Mesendoderm (in vitro differentiated cells): ENCODE measurements around the gene FRG1. TPM values are rescaled to one million over a fixed set of nuclear protein-coding genes. Genes with fewer than 3 reads are reported as not detected.
"Not testable (repeated sequence)": the region's sequence is repeated elsewhere in the genome, so short reads cannot be mapped to it uniquely, and the experiment has no call there.

ENCODE experiments used
- DNase-seq: peaks from one replicate; pipeline ENCODE4 v3.0.0; 2013
- H2AK5ac ChIP-seq: 2 replicates; pipeline ENCODE4 v1.6.1; 2013; ENCODE audit warnings: low read length, inconsistent platforms
- H2BK120ac ChIP-seq: 2 replicates; pipeline ENCODE4 v1.6.1; 2013; ENCODE audit warnings: low read depth, mild to moderate bottlenecking, low read length, moderate library complexity, mixed read lengths
- H2BK15ac ChIP-seq: replicated peaks from 2 replicates; pipeline ENCODE4 v1.6.1; 2013; ENCODE audit warnings: low read depth, mild to moderate bottlenecking, moderate library complexity
- H2BK5ac ChIP-seq: 2 replicates; pipeline ENCODE4 v1.6.1; 2013; ENCODE audit warnings: low read length, inconsistent platforms
- H3K18ac ChIP-seq: 2 replicates; pipeline ENCODE4 v1.6.1; 2013; ENCODE audit warnings: mild to moderate bottlenecking, low read length, mixed read lengths
- H3K23ac ChIP-seq: one replicate; pipeline ENCODE4 v1.6.1; 2013; ENCODE audit warnings: low read length
- H3K27ac ChIP-seq: 2 replicates; pipeline ENCODE4 v1.5.1; 2013; ENCODE audit warnings: low read depth, mild to moderate bottlenecking, inconsistent platforms, low read length, moderate library complexity
- H3K27me3 ChIP-seq: 2 replicates; pipeline ENCODE4 v1.6.1; 2013; ENCODE audit warnings: low read length, control low read depth, mild to moderate bottlenecking, inconsistent platforms; ENCODE audit not compliant: insufficient read depth, poor library complexity
- H3K36me3 ChIP-seq: 2 replicates; pipeline ENCODE4 v1.6.1; 2013; ENCODE audit warnings: low read length, inconsistent platforms; ENCODE audit not compliant: control insufficient read depth, insufficient read depth
- H3K4ac ChIP-seq: one replicate; pipeline ENCODE4 v1.6.1; 2013; ENCODE audit warnings: low read depth, mild to moderate bottlenecking, low read length, moderate library complexity
- H3K4me1 ChIP-seq: 2 replicates; pipeline ENCODE4 v1.6.1; 2013; ENCODE audit warnings: low read depth, low read length, inconsistent platforms; ENCODE audit not compliant: control insufficient read depth
- H3K4me2 ChIP-seq: 2 replicates; pipeline ENCODE4 v1.6.1; 2013; ENCODE audit warnings: low read length
- H3K4me3 ChIP-seq: 2 replicates; pipeline ENCODE4 v1.5.1; 2013; ENCODE audit warnings: mild to moderate bottlenecking, low read length
- H3K56ac ChIP-seq: one replicate; pipeline ENCODE4 v1.6.1; 2013; ENCODE audit warnings: low read length
- H3K79me1 ChIP-seq: 2 replicates; pipeline ENCODE4 v1.6.1; 2013; ENCODE audit warnings: low read length, inconsistent platforms
- H3K79me2 ChIP-seq: 2 replicates; pipeline ENCODE4 v1.6.1; 2013; ENCODE audit warnings: mild to moderate bottlenecking, low read length; ENCODE audit not compliant: control insufficient read depth, insufficient read depth
- H3K9ac ChIP-seq: 2 replicates; pipeline ENCODE4 v1.6.1; 2013; ENCODE audit warnings: low read length, inconsistent platforms
- H4K5ac ChIP-seq: one replicate; pipeline ENCODE4 v1.6.1; 2013; ENCODE audit warnings: low read length
- H4K8ac ChIP-seq: one replicate; pipeline ENCODE4 v1.6.1; 2013; ENCODE audit warnings: low read depth, mild to moderate bottlenecking, control low read depth, low read length, moderate library complexity
- WGBS: extraction: QIAGEN DNeasy Blood & Tissue Kit; methylation state at CpG from one replicate; pipeline ENCODE4 v1.1.7; 2013; ENCODE audit warnings: low lambda C conversion rate, missing lambda C conversion rate; ENCODE audit not compliant: insufficient coverage; ENCODE audit errors: extremely low coverage; 5-methylcytosine and 5-hydroxymethylcytosine counted together
- polyA plus RNA-seq, 2 experiments: library from polyadenylated mRNA; stranded (reverse); fragments of 200-250 nt; gene quantifications; one replicate each; pipeline ENCODE4 v1.2.3, GENCODE V29; 2013

FRG1 gene
- polyA plus RNA-seq (2013, experiment 1 of 2): 95.0 TPM
- polyA plus RNA-seq (2013, experiment 2 of 2): 95.7 TPM

GRCh38 chr4:189940178-189941004 lies at the start of gene FRG1:
FRG1 (plus strand) TSS chr4:189940872; CDS start chr4:189941010, 138 bp downstream.
- Histone ChIP-seq H2BK15ac (no peak within 1 kb of the TSS), H4K5ac (peak within 1 kb of the TSS; percentile 81), H3K4me1 (no peaks in the 10 kb centered on the region), H3K4ac (no peak within 1 kb of the TSS), H3K27ac (peak within 1 kb of the TSS; percentile 43), H3K9ac (peak within 1 kb of the TSS; percentile 83), H3K56ac (peak within 1 kb of the TSS; percentile 97), H3K79me2 (peaks cover 2% of the 10 kb centered on the region), H3K23ac (no peak within 1 kb of the TSS), H2AK5ac (no peak within 1 kb of the TSS), H3K18ac (peak within 1 kb of the TSS; percentile 55), H2BK5ac (no peak within 1 kb of the TSS), H3K36me3 (no peaks in the 10 kb centered on the region), H3K79me1 (no peaks in the 10 kb centered on the region), H3K4me2 (peak within 1 kb of the TSS; percentile 79), H4K8ac (no peak within 1 kb of the TSS), H3K27me3 (no peaks in the 10 kb centered on the region), H3K4me3 (peak within 1 kb of the TSS; percentile 68), H2BK120ac (no peak within 1 kb of the TSS)
- WGBS: no CpG with 5 or more reads among the region's 70 CpGs
- DNase-seq: peak; percentile 95

GRCh38 chr4:189897667-189898066 lies 43.0 kb upstream of the FRG1 start:
- 100% methylated on average over 1 of the region's 3 CpGs for WGBS
- no peak overlapping the region for H2BK120ac ChIP-seq
- no peak for DNase-seq
- H3K79me1 ChIP-seq: no peaks in the 10 kb centered on the region
- H2BK15ac ChIP-seq: no peak overlapping the region
- H3K79me2 ChIP-seq: no peaks in the 10 kb centered on the region
- no peak overlapping the region for H3K4me2 ChIP-seq
- H3K27ac ChIP-seq: no peak overlapping the region
- no peaks in the 10 kb centered on the region for H3K27me3 ChIP-seq
- H3K4me3 ChIP-seq: no peak overlapping the region
- no peak overlapping the region for H3K9ac ChIP-seq
- no peak overlapping the region for H3K4ac ChIP-seq
- H3K36me3 ChIP-seq: no peaks in the 10 kb centered on the region
- no peak overlapping the region for H3K18ac ChIP-seq
- H3K56ac ChIP-seq: no peak overlapping the region
- H3K4me1 ChIP-seq: no peaks in the 10 kb centered on the region
- H2AK5ac ChIP-seq: no peak overlapping the region
- no peak overlapping the region for H3K23ac ChIP-seq
- no peak overlapping the region for H4K8ac ChIP-seq
- H2BK5ac ChIP-seq: no peak overlapping the region
- no peak overlapping the region for H4K5ac ChIP-seq

- not testable (repeated sequence) for H3K4me3 ChIP-seq
These were observed 41.1 kb upstream of the FRG1 start for GRCh38 chr4:189899481-189900015.

GRCh38 chr4:189904420-189905027 lies 36.1 kb upstream of the FRG1 start:
- not testable (repeated sequence) for H3K18ac ChIP-seq, H3K36me3 ChIP-seq, H2BK15ac ChIP-seq, H3K79me1 ChIP-seq, H2AK5ac ChIP-seq, H3K27me3 ChIP-seq, H3K4me1 ChIP-seq, H3K56ac ChIP-seq, H3K23ac ChIP-seq, H3K9ac ChIP-seq, H2BK120ac ChIP-seq, H4K8ac ChIP-seq, H3K27ac ChIP-seq, H2BK5ac ChIP-seq, H3K4me3 ChIP-seq, H4K5ac ChIP-seq, H3K4ac ChIP-seq, H3K79me2 ChIP-seq, H3K4me2 ChIP-seq
- no CpG with 5 or more reads among the region's 6 CpGs for WGBS
- peak; percentile 89 for DNase-seq

More at GRCh38 chr4:189899481-189900015, 41.1 kb upstream of the FRG1 start:
- H4K5ac ChIP-seq, H3K27ac ChIP-seq, H3K4ac ChIP-seq, H3K4me1 ChIP-seq, H3K79me2 ChIP-seq, H2BK15ac ChIP-seq, H3K4me2 ChIP-seq, H3K79me1 ChIP-seq, H3K9ac ChIP-seq, H3K36me3 ChIP-seq, H3K27me3 ChIP-seq, H3K56ac ChIP-seq, H3K23ac ChIP-seq, H3K18ac ChIP-seq, H2BK5ac ChIP-seq, DNase-seq, H4K8ac ChIP-seq, H2AK5ac ChIP-seq, H2BK120ac ChIP-seq: not testable (repeated sequence)
- no CpG with 5 or more reads among the region's 3 CpGs for WGBS

GRCh38 chr4:189912170-189912569 lies 28.5 kb upstream of the FRG1 start:
- DNase-seq: peak; percentile 8
- no peaks in the 10 kb centered on the region for H3K79me2 ChIP-seq
- no peak overlapping the region for H2AK5ac ChIP-seq
- no peaks in the 10 kb centered on the region for H3K4me1 ChIP-seq
- H3K79me1 ChIP-seq: no peaks in the 10 kb centered on the region
- H3K9ac ChIP-seq: no peak overlapping the region
- no peak overlapping the region for H3K4me2 ChIP-seq
- no peak overlapping the region for H4K8ac ChIP-seq
- no peaks in the 10 kb centered on the region for H3K27me3 ChIP-seq
- H3K4me3 ChIP-seq: no peak overlapping the region
- H2BK120ac ChIP-seq: no peak overlapping the region
- no peak overlapping the region for H3K18ac ChIP-seq
- no peak overlapping the region for H2BK5ac ChIP-seq
- no CpG with 5 or more reads among the region's 6 CpGs for WGBS
- H2BK15ac ChIP-seq: no peak overlapping the region
- H3K4ac ChIP-seq: no peak overlapping the region
- H4K5ac ChIP-seq: no peak overlapping the region
- H3K36me3 ChIP-seq: no peaks in the 10 kb centered on the region
- H3K23ac ChIP-seq: no peak overlapping the region
- H3K27ac ChIP-seq: no peak overlapping the region
- H3K56ac ChIP-seq: no peak overlapping the region
